GM18502 (cell line): ENCODE measurements around the gene STIL.

Experiments used
- ATAC-seq: cut with Tn5 transposase; IDR thresholded peaks from one replicate; pipeline ENCODE4 v1.9.1; 2021; ENCODE audit warnings: mild to moderate bottlenecking; ENCODE audit not compliant: unreplicated experiment, poor library complexity

Gene STIL

DNA sequence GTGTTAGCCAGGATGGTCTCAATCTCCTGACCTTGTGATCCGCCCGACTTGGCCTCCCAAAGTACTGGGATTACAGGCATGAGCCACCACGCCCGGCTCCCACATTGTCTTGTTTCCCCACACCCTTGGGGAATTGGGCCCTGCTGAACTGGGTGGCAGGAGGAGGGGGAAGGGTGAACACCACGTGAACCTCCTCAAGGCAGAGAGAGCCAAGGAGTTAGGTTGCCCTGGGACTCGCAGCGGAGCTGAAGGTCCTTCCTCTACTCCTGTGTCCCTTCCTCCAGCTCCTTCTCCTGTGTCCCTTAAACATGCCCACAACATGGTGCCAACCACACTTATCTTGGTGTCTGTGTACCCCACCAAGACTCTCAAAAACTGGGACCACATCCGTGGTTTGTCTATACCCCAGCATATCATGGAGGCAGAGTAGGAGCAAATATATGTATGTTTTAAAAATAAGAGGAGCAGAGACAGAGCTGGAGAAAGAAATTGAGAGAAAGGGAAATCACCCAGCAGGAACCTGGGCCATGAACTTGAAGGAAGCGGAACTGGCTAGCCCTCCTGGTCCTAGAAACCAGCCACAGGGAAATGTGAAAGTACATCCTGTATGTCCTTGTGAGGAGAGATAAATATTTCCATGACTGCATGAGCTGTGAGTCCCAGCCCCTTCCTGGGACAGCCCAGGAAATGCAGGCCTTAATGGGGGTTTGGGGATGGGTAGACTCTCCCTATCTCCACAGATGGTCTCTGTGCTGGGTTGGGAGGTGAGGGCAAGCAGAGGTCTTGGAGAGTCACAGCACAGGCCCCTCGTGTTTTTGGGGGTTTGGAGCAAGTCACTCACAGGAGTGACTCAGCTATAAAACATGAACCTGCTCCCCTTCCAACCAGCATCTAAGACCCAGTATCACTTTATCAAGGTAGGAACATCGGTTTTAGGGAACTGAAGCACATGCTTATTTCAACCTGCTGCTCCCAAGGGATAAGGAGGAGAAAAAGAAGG lies 72.5 kb downstream of the STIL start:
- no peak for ATAC-seq

DNA sequence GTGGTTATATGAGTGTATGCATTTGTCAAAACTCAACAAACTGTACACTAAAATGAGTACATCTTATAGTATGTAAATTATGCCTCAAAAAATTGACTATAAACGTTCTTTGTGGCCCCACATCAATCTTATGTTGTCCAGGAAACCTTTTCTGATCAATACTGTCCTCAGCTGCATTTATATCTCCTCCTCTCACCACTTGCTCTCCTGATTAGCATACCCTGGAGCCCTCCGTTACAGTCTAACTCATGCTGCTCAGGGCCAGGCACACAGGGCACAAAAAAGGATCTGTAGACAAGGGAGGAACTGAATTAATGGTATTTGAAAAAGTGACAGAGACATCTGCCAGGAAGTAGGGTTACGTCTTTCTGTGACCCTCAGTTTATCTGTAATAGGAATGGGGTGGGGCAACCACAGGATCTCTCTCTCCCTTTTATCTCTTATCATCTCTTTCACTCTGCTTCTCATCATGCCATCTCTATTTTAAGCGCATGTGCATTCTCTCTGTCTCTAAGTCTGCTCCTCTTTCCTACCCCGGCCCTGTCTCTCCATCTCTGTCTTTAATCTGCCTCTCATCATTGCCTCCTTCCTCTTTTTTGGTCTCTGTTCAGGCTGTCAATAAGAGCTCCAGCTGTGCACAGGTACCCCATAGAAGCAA lies 74.9 kb downstream of the STIL start:
- ATAC-seq, result no peak

- ATAC-seq, result no peak
Observed at GRCh38 chr1:47235806-47236205, 78.1 kb downstream of the STIL start.

DNA sequence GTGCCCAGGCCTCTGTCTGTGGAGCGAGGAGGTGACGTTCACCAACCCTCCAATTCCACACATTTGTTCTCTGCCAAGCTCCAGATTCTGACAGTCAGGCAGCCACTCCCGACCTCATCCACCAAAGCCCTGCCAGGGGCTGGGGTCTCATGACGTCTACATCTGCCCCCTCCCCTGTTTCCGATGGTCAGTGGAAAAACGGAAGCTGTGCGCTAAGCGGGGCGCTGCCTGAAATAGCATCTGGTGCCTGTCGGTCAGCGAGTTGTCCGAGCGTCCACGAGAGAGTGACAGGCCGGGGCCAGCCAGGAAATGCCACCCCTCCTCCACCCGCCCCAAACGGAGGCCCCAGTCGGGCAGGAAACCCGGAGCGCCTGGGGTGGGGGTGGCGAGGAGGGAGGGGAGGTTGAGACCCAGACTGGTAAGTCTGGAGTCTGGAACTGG lies 78.7 kb downstream of the STIL start:
- no peak for ATAC-seq

GRCh38 chr1:47233186-47233585 lies 80.8 kb downstream of the STIL start:
- no peak for ATAC-seq

DNA sequence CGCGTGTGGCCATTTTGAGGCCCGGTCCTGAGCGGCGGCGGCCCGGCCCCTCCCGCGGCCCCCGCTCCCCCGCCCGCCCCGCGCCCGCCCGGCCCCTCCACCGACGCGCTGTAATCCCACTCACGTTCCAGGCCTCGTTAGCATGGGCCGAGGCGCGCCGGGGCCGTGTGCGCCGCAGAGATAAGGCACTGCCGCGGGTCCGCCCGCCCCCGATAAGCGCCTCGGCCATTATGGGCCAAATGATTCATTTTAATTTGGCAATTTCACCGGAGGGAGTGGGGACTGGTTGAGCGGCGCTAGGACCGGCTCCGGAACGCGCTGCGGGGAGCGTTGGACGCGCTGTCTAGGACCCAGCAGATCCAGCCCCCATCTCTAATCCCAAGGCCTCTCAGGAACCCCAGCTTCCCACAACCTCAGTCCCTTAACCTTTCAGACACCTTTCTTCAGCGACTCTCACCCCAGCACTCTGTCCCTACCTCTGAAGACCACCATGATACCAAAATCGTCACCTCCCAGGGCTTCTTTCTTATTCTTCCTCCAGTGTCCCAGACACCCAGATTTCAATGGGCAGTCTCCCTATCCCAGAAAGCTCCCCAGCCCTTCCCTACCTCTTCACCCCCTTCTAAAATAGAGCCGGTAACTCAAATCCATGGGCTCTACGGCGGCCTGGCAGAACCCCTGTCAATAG lies 81.6 kb downstream of the STIL start, which contains the start of gene TAL1:
Gene TAL1 (minus strand): TSS at position 39 of the 688 bp plus-strand sequence. CDS start 6,337 bp downstream, outside the sequence.
- ATAC-seq, result no peak

DNA sequence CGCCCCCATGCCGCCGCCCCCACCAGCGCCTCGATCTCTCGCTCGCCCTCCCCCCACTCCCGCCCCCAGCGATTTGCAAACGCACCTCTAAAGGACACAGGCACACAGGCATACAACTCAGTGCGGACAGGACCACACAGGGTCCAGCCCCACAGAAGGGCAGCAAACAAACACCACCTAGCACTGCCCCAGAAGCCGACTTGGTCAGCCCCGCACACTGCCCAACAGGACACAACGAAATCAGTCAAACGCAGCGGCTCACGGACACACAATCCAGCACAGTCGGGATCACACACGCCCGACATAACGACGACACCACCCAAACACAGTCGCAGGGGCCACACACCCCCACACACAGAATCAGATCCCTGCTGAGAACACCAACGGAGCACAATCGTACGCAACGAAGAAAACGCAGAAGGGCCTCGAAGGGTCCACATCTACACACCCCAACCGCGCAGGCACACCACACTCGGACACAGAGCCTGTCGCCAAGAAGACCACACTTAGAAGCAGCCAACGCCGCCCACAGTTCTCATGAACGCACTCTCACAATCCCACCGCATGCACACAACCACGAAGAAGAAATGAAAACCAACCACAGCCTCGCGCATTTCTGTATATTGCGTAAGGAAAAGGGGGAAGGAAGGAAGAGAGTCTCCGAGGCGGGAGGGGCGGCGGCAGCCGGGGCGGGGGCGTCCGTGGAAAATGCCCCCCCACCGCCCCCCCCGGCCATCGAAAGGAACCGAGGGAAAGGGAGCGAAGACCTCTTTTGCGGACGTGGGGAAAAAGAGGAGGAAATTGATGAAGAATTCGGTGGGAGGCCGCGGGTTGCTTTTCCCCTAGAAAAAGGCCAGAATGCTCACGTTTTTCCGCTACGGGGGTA lies 82.4 kb downstream of the STIL start:
- ATAC-seq, result no peak

- no peak for ATAC-seq
Observed at GRCh38 chr1:47230692-47231300, 83.2 kb downstream of the STIL start.

GRCh38 chr1:47229886-47230691 lies 83.9 kb downstream of the STIL start:
- no peak for ATAC-seq

DNA sequence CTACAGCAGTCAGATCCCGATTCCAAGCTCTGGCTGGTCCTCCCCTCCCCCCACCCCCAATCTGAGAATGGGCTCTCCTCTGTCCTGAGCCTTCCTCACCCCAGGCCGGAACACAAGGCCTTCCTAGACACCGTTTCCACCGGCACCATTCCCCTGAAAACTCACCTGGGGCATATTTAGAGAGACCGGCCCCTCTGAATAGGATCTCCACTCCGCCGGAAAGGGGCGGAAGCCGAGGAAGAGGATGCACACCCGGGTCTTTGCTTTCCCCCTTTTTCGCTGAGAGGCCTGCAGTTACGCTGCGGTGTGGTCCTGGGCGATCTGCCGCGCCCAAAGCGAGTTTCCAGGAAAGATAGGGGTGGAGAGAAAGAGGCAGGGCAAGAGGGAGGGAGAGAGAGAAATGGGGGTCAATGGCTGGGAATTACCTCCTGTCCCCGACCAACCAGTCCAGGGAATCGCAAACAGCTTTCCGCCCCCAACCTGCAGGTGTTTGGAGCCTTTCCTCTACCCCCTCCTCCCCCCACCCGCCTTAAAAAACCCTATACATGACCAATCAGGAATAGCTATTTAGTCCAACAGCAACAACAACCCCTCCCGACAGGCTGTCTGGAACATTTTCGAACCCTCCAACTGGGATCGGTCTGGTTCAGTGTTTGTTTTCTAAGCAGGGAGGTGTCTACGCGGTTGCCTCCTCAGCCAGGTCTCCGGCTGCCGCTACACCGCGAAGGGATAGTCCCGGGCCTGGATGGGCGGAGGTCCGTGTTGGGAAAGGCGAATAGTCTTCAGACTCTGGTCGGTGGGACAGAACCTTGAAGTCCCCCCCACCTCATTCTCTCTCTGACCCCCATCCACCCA lies 84.7 kb downstream of the STIL start:
- no peak for ATAC-seq

DNA sequence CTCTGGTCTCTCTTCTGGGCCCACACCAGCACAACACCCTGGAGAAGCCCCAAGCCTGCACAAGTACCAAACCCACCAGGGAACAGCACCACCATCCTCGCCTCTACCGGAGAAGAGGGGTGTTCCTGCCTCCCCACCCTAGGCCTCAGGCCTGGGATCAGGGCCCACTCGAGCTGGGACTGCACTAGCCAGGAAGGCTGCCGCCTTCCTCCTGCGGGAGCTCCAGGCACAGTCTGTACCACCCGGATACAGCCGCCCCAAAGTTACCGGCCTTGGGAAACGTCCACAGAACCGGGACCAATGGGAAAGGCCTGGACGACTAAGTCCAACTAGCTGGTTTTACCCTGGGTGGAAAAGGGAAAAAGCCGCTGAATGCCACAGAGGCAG lies 85.3 kb downstream of the STIL start:
- ATAC-seq, result no peak

DNA sequence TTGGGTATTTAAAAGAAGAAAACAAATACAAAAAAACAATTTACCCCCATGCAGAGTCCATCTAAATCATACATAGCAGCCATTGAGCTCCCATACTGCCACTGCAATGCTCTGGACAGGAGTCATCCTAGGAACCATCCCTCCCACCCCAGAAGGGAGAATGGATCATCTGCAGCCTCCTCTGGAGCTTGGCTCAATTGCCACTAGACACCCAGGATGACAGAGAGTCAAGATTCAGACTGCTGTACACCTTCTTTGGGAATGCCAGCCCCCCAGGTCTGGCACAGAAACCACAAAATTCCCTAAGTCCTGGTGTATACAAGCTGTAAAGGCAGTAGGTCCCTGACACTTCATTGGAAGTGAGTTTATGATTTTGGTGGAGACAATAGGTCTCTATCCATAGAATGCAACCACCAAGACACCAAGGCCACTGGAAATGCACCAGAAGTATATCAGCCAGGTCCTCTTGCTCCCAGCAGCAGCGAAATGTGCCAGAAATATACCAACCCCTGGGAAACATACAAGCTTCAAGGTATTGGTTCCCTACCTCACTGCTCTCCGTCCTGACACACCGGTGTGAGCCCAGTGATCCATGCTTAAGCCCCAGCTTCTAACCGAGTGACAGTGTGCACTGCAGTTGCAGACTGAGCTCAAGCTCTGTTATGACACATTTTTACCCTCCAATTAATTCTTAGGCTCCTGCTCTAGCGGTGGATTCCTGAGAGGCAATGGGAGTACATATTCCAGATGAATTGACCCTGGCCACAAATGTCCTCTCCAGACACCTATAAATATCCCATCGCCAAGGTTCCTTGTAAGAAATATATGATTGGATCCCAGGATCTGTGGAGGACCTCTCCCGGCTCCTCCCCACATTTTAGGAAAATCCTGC lies 86.4 kb downstream of the STIL start:
- ATAC-seq, result no peak

DNA sequence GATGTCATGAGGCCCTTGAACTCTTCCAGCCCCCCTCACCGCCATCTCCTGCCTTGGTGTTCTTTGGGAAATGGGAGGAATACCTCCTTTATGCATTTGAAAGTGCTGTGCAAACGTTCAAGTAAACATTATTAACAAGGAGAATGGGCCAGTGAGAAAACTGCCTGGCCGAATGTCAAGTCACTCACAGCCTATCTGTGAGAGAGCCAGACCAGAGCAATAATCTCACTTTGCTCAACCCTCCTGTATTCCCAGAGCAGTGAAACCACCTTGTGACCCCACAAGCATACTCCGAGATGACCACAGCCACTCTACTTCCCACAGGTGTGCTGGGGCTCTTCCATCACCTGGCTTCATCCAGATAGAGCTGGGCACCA lies 87.1 kb downstream of the STIL start:
- ATAC-seq, result no peak

DNA sequence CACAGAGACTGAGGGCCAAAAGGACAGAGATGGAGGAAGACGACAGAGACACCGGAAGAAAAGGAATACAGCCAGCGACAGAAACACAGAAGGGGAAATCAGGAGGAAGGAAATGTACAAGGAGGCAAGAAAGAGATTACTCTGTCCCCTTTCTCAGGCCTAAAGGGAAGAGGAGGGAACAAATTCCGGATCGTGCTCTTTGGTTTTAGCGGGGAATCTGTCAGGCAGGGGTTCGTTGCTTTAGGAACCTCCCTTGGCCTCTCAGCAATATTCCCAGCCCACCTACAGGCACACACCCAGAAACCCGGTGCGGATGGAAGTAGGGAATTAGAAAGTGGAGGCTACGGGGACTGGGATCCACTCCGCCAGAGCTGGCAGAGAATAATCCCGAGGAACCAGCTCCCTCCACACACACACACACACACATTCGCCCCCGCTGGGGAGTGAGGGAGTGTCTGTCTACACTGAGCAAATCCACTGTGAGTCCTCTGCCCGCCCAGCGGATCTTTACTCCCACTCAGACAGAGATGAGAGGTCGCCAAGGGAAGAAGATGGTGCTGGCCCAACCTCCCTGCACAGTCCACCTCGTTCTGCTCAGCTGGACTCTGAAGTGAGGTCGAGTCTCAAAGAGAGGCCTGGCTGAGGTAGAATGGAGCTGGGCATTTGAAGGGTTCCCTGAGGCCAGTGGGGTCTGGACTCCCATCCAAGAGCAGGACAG lies 87.7 kb downstream of the STIL start:
- no peak for ATAC-seq

- ATAC-seq, result no peak
Observed at GRCh38 chr1:47225430-47226100, 88.4 kb downstream of the STIL start.
